Gastrocnemius medialis (tissue), 4 donors: ENCODE results near the gene E2F1. TPM values are rescaled to one million over a fixed set of nuclear protein-coding genes. Genes with fewer than 3 reads are reported as not detected.

Experiments used
- total RNA-seq, 4 donors: library from RNA; depleted of rRNA; stranded (reverse); fragments of >200 nt; gene quantifications; one replicate each; pipeline versions ENCODE4 v1.1.0 to v1.2.3, GENCODE V29; 2016

The E2F1 gene
- total RNA-seq, 4 donors from 2014 or later, result 1.00 to 2.0 (median 1.4) TPM; not detected in 1

Other genes starting within 250 kb of the E2F1 start
- 100 to 1,000 TPM; 198 to 320 (median 219) TPM for gene SNTA1, start 242.6 kb downstream of the E2F1 start, total RNA-seq
- gene CBFA2T2, start 196.3 kb downstream of the E2F1 start, total RNA-seq, result 1 to 10 TPM; 6.9 to 8.9 (median 7.9) TPM
- not detected for gene C20orf144, start 24.1 kb downstream of the E2F1 start, total RNA-seq
- under 1 TPM in 2 of 4 donors, not detected in 2; 0.22 to 0.39 TPM for gene ACTL10, start 19.4 kb downstream of the E2F1 start, total RNA-seq
- 100 to 1,000 TPM in 2 of 4 donors, 10 to 100 TPM in 2; 72.3 to 127 (median 107) TPM for gene NECAB3, start 12.0 kb downstream of the E2F1 start, total RNA-seq
- 1 to 10 TPM; 3.2 to 7.3 (median 5.3) TPM for gene PXMP4, start 33.9 kb upstream of the E2F1 start, total RNA-seq
- 1 to 10 TPM; 1.8 to 4.6 (median 2.6) TPM for gene ZNF341, start 45.6 kb upstream of the E2F1 start, total RNA-seq
- 100 to 1,000 TPM in 1 of 4 donors, 10 to 100 TPM in 3; 57.4 to 109 (median 82.7) TPM for gene CHMP4B, start 125.0 kb upstream of the E2F1 start, total RNA-seq